ENCODE measurements around the gene SYCP1.
"Not testable (repeated sequence)": the region's sequence is repeated elsewhere in the genome, so short reads cannot be mapped to it uniquely, and the experiment has no call there.

Gene SYCP1

DNA sequence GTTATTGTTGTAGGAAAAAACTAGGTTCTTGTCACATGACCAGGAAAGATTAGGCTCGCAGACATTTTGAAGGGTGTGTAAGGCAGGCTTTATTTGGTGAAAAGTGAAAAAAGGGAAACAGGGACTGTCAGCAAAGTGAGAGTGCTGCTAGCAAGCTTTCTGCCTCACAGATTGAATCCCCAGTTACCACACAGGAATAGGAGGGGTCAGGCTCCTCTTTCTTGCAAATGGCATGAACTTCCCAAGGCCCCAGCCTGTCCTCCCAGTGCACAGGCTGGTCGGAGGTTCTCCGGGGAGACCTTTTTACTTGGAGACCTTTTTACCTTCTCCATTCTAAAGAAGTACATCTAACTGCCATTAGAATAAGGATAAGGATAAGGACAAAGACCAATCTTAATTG is 42.1 kb downstream of the SYCP1 start:
- H3K4me1 Mint-ChIP-seq (ENCODE audit: low read depth) = no peaks in the 10 kb centered on the region
- no peak overlapping the region for H3K4me3 Mint-ChIP-seq
- H3K27ac Mint-ChIP-seq = no peak overlapping the region
- no peaks in the 10 kb centered on the region for H3K9me3 Mint-ChIP-seq
- H3K27me3 Mint-ChIP-seq (ENCODE audit: low read depth) = peaks cover 7% of the 10 kb centered on the region
- H3K36me3 Mint-ChIP-seq (ENCODE audit: low read depth) = no peaks in the 10 kb centered on the region

DNA sequence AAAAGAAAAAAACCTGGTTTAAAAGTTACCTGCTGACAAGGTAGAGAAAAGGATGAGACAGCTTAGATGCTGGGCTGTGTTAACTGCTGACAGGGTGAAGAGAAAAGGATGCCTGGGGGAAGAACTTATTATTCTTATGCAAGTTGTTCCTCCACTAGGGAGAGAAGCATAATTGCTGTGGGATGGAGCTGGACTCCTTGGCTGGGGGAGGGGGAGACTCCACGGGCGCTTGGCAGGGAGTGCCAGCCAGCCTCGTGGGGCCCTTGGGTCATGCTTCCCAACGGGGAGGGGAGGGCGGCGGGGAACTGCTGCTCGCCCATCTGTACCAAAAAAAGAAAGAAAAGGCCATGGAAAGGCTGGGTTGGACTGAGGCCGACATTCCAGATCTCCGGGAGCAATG is 47.2 kb downstream of the SYCP1 start:
- H3K27me3 Mint-ChIP-seq (ENCODE audit: low read depth) = peaks cover 3% of the 10 kb centered on the region
- no peak overlapping the region for H3K27ac Mint-ChIP-seq
- no peaks in the 10 kb centered on the region for H3K9me3 Mint-ChIP-seq
- H3K4me1 Mint-ChIP-seq (ENCODE audit: low read depth) = no peaks in the 10 kb centered on the region
- no peak overlapping the region for H3K4me3 Mint-ChIP-seq
- no peaks in the 10 kb centered on the region for H3K36me3 Mint-ChIP-seq (ENCODE audit: low read depth)

DNA sequence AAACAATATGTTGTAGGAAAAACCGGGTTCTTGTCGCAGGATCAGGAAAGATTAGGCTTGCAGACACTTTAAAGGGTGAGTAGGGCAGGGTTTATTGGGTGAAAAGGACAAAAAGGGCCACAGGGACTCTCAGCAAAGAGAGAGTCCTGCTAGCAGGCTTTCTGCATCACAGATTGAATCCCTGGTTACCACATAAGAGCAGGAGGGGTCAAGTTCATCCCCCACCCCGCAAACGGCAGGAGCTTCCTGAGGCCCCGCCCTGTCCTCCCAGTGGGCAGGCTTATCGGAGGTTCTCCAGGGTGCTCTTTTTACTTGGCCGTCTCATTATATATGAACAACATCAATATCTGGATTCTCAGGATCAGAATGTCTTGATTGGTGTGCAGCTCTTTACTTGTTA is 47.7 kb downstream of the SYCP1 start:
- Mint-ChIP-seq H3K9me3 (no peaks in the 10 kb centered on the region), H3K36me3 (ENCODE audit: low read depth) (no peaks in the 10 kb centered on the region), H3K4me1 (ENCODE audit: low read depth) (no peaks in the 10 kb centered on the region), H3K27me3 (ENCODE audit: low read depth) (peaks cover 3% of the 10 kb centered on the region), H3K27ac (no peak overlapping the region), H3K4me3 (no peak overlapping the region)

DNA sequence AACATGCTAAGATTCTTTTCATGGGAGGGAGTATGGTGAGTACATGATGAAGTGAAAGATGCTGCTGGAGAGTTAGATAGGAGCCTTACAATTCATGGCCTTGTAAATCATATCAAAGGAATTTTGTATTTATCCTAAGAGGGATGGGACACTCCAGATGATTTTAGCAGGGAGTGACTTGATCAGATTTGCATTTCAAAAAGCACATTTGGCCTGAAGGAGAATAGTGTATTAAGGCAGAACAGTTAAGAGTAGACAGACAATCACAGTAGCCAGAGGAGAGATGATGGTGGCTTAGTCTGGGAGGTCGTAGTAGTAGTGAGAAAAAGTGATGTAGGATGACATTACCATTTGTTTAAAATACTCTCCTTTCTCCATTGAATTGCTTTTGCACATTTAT is 48.8 kb downstream of the SYCP1 start:
- Mint-ChIP-seq H3K9me3 (no peaks in the 10 kb centered on the region), H3K36me3 (ENCODE audit: low read depth) (no peaks in the 10 kb centered on the region), H3K27ac (no peak overlapping the region), H3K4me3 (no peak overlapping the region), H3K27me3 (ENCODE audit: low read depth) (peaks cover 3% of the 10 kb centered on the region), H3K4me1 (ENCODE audit: low read depth) (no peaks in the 10 kb centered on the region)

DNA sequence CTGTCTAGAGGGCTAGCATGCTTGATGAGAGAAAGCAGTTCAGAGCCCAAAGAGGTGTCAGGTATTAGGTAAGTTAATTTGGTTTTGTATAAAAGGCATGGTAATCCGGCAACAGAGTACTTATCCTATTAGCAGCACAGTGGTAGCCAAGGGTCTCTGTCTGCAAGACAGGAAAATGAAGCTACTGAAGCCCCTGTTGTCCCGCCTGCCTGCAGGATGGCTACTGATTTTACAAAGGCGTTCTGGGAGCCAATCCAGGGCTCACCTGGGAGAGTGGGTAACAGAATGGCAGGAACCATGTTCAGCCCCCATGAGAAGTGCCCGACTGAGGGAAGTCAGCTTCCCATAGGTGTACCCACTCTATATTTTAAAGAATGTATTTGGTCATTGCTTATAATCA is 61.1 kb downstream of the SYCP1 start:
- H3K36me3 Mint-ChIP-seq (ENCODE audit: low read depth); H3K4me1 Mint-ChIP-seq (ENCODE audit: low read depth); H3K27ac Mint-ChIP-seq; H3K4me3 Mint-ChIP-seq; H3K9me3 Mint-ChIP-seq: not testable (repeated sequence)
- H3K27me3 Mint-ChIP-seq (ENCODE audit: low read depth) = peaks cover 19% of the 10 kb centered on the region

DNA sequence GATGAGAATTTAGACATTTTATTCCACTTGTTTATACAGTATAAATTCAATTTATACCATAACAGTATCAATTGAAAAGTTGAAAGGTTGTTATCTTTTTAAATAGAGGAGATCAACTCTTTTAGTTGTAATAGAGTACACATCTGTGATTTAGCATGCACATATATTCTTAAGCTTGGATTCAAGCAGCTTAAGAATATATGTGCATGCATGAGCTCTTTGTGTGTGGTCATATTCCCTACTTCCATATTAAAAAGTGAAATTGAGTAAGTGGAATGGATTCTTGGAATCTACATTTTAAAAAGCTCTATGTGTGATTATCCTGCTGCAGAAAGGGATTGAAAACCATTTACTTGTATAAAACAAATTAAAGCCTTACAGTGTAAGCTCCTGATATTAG is 71.9 kb downstream of the SYCP1 start:
- Mint-ChIP-seq H3K4me1 (ENCODE audit: low read depth) (peaks cover 3% of the 10 kb centered on the region), H3K27ac (no peak overlapping the region), H3K36me3 (ENCODE audit: low read depth) (peaks cover 2% of the 10 kb centered on the region), H3K27me3 (ENCODE audit: low read depth) (peaks cover 7% of the 10 kb centered on the region), H3K4me3 (no peak overlapping the region), H3K9me3 (peaks cover 6% of the 10 kb centered on the region)

DNA sequence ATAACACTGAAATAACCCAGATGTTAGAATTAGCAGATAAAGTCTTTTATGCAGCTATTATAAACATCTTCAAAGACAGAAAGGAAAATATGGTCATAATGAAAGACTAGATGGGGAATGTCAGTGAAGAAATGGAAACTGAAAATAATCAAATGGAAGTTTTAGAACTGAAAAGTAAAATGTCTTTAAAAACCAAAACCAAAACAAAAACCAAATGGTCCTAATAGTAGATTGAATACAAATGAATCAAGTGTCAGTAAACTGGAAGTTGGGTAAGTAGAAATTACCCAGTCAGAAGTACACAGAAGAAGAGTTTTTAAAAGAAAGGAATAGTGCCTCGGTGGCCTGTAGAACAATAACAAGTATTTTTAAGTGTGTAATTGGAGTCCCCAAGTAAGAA is 72.7 kb downstream of the SYCP1 start:
- Mint-ChIP-seq H3K9me3 (peaks cover 6% of the 10 kb centered on the region), H3K27ac (no peak overlapping the region), H3K4me3 (no peak overlapping the region), H3K4me1 (ENCODE audit: low read depth) (peaks cover 3% of the 10 kb centered on the region), H3K27me3 (ENCODE audit: low read depth) (peaks cover 7% of the 10 kb centered on the region), H3K36me3 (ENCODE audit: low read depth) (peaks cover 2% of the 10 kb centered on the region)

DNA sequence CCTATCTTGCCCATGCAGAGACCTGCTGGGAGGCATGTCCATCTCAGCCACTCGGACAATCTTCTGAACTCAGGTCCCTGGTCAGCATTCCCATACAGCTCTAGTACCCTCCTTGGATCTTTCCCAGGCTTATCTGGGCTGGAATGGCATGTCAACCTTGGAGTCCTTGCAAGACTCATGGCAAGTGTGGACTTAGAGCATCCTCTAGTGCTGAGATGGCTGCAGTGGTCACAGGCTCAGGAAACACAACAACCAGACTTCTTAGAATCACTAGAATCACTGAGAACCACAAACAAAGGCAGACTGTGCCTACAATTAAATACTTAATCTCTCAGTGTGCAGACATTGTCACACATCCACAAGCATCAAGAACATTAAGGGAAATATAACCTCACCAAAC is 101.9 kb downstream of the SYCP1 start:
- Mint-ChIP-seq H3K4me1 (ENCODE audit: low read depth) (no peaks in the 10 kb centered on the region), H3K27me3 (ENCODE audit: low read depth) (peaks cover 4% of the 10 kb centered on the region), H3K27ac (no peak overlapping the region), H3K36me3 (ENCODE audit: low read depth) (no peaks in the 10 kb centered on the region), H3K4me3 (no peak overlapping the region), H3K9me3 (no peaks in the 10 kb centered on the region)

DNA sequence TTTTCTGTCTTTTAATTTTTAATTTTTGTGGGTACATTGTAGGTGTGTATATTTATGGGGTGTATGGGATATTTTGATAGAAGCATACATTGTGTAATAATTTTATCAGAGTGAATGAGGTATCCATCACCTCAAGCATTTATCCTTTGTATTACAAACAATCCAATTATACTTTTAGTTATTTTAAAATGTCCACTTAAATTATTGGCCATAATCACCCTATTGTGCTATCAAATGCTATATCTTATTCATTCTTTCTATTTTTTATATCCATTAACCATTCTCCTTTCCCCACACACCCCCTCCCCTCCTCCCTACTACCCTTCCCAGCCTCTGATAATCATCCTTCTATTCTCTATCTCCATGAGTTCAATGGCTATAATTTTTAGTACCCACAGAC is 104.8 kb downstream of the SYCP1 start:
- peaks cover 4% of the 10 kb centered on the region for H3K27me3 Mint-ChIP-seq (ENCODE audit: low read depth)
- H3K4me1 Mint-ChIP-seq (ENCODE audit: low read depth) = no peaks in the 10 kb centered on the region

DNA sequence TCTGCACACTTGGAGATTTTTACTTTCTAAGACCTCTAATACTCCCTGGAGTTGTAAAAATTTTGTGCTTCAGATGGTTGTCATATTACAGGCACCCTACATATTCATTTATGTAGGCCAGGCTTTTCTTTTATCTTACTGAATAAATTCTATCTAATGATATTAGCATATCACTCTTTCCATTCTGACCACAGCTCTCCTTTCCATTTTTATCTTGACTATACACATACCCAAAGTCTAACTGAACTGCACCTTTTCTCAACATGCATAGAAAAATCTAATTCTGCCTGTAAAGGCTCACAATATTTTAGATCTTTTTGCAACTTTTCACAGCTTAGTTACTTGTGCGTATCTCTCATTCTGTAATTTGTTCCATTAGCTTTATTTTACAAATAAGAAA is 122.2 kb downstream of the SYCP1 start:
- H3K27me3 Mint-ChIP-seq (ENCODE audit: low read depth) = peaks cover 18% of the 10 kb centered on the region
- H3K4me1 Mint-ChIP-seq (ENCODE audit: low read depth) = no peaks in the 10 kb centered on the region
- H3K36me3 Mint-ChIP-seq (ENCODE audit: low read depth) = no peaks in the 10 kb centered on the region
- no peak overlapping the region for H3K27ac Mint-ChIP-seq
- peaks cover 2% of the 10 kb centered on the region for H3K9me3 Mint-ChIP-seq
- H3K4me3 Mint-ChIP-seq = no peak overlapping the region

More for the DNA sequence above, 104.8 kb downstream of the SYCP1 start:
- no peak overlapping the region for H3K4me3 Mint-ChIP-seq
- H3K9me3 Mint-ChIP-seq = no peaks in the 10 kb centered on the region
- H3K27ac Mint-ChIP-seq = no peak overlapping the region
- H3K36me3 Mint-ChIP-seq (ENCODE audit: low read depth) = no peaks in the 10 kb centered on the region

DNA sequence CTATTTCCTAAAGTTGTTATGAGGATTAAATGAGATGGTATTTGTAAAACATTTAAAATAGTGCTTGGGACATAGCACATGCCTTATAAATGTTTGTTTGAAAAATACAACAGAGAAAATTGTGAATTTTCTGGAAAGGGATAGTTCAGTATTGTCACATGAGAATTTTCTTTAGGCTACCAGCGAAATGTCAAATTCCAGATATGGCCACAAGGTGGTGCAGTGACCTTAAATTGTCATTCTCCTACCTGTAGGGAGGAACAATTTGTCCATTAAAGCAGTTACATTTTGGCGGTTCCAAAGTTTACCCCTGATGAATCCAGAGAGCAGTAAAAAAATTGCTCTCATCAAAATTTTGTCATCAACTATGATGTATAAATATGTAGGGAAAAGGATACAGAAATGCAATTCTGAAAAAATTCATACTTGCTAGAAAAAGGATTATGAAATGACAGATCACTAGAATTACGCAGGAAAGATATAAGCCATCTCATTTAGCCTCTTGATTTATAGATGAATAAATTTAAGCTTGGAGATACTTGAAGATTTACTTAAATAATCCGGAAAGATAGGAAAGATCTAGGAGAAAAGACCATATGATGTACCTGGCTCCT is 124.7 kb downstream of the SYCP1 start:
- Mint-ChIP-seq H3K4me3 (no peak overlapping the region), H3K27me3 (ENCODE audit: low read depth) (peaks cover 20% of the 10 kb centered on the region), H3K36me3 (ENCODE audit: low read depth) (peaks cover 4% of the 10 kb centered on the region), H3K27ac (no peak overlapping the region), H3K4me1 (ENCODE audit: low read depth) (no peaks in the 10 kb centered on the region), H3K9me3 (peaks cover 16% of the 10 kb centered on the region)

DNA sequence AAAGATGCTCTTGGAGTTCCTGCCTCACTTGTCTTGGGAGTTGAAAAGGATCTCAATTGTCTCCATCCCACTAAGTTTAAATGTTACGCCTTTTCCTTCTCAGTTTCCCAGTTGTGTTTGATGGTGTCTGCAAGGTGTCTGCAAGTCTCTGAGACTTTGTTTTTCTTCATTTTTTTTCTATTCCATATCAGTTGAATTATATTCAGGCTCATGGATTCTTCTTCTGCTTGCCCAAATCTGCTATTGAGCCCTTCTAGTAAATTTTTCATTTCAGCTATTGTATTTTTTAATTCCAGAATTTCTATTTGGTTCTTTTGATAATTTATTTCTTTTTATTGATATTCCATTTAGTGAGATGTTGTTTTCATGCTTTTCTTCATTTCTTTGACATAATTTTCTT is 127.6 kb downstream of the SYCP1 start:
- peaks cover 17% of the 10 kb centered on the region for H3K27me3 Mint-ChIP-seq (ENCODE audit: low read depth)
- no peak overlapping the region for H3K4me3 Mint-ChIP-seq
- H3K9me3 Mint-ChIP-seq = peaks cover 16% of the 10 kb centered on the region
- H3K36me3 Mint-ChIP-seq (ENCODE audit: low read depth) = peaks cover 4% of the 10 kb centered on the region
- no peaks in the 10 kb centered on the region for H3K4me1 Mint-ChIP-seq (ENCODE audit: low read depth)
- no peak overlapping the region for H3K27ac Mint-ChIP-seq

DNA sequence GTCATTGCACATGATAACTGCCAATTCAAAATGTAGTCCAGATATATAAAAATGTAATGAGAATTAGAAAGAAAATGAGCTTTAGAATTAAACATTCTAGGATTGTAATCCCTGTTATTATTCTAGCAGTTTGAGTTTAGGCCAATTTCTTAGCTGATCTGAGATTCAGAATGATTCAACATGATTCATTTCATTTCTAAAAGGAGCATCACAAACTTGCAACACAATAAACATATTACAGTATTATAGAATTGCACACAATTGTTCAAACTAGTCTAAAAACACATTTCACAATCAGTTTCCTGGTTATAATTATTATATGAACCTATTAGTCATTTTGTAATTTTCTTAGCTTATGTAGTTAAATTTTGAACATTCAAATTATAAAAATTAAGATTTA is 131.6 kb downstream of the SYCP1 start:
- Mint-ChIP-seq H3K27ac (no peak overlapping the region), H3K4me3 (no peak overlapping the region), H3K9me3 (peaks cover 24% of the 10 kb centered on the region), H3K4me1 (ENCODE audit: low read depth) (no peaks in the 10 kb centered on the region), H3K36me3 (ENCODE audit: low read depth) (peaks cover 4% of the 10 kb centered on the region), H3K27me3 (ENCODE audit: low read depth) (peaks cover 4% of the 10 kb centered on the region)

DNA sequence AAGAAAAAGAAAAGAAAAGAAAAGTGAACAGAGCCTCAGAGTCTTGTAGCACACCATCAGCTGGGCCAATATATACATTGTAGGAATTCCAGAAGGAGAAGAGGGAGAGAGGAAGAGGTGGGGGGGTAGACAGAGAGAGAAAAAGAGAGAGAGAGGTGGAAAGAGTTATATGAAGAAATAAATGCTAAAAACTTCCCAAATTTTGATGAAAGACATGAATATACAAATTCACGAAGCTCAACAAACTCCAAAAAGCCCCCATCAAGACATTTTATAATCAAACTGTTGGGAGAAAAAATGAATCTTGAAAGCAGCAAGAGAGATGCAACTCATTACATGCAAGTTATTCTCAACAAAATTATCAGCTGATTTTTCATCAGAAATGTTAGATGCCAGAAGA is 133.4 kb downstream of the SYCP1 start:
- Mint-ChIP-seq H3K4me3 (no peak overlapping the region), H3K9me3 (peaks cover 10% of the 10 kb centered on the region), H3K4me1 (ENCODE audit: low read depth) (no peaks in the 10 kb centered on the region), H3K27me3 (ENCODE audit: low read depth) (peaks cover 6% of the 10 kb centered on the region), H3K27ac (no peak overlapping the region), H3K36me3 (ENCODE audit: low read depth) (no peaks in the 10 kb centered on the region)

DNA sequence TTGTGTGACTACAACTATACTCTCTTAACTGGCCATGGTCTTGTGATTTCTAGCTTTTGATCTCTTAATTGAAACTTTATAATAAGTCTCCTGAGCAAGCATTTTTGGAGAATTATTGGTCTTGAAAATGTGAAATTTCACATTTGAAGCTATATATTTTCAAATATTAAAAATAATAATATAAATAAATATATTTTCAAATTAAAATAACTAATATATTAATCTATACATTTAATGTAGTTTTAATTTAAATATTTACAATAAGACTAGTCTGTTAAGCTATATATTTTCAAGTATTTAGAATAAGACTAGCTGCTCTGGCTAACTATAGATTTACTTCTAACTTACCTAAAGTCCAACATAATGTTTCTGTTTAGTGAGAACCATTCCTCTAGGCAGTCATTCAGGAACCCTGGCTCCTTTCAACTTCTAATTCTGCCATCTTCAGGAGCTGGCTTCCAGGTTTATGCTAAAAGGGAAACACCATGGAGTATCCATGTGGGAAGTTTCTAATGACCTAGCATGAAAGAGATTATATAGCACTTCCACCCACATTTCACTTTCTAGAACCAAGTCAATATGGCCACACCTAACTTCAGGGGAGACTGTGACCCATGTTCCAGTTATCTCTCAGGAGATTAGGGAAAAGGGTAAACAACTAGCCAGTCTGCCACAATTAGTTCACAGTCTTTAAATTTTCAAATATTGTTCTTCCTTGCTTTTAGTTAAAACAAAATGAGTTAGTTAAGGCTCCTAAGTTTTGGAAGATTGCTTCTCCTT is 143.0 kb downstream of the SYCP1 start:
- H3K4me1 Mint-ChIP-seq (ENCODE audit: low read depth) = no peaks in the 10 kb centered on the region
- H3K9me3 Mint-ChIP-seq = no peaks in the 10 kb centered on the region
- no peaks in the 10 kb centered on the region for H3K36me3 Mint-ChIP-seq (ENCODE audit: low read depth)
- H3K27ac Mint-ChIP-seq = no peak overlapping the region
- no peak overlapping the region for H3K4me3 Mint-ChIP-seq
- peaks cover 19% of the 10 kb centered on the region for H3K27me3 Mint-ChIP-seq (ENCODE audit: low read depth)

All from T-helper 1 cell treated with Interleukin-12 subunit alpha and Interleukin-12 subunit beta and Interleukin-4 antibody, amounts not matched to agents 30 μg/mL and 1 μg/mL, for 36 hours (primary cell).